Adrenal gland (tissue), 12 donors: ENCODE data around the gene FRMD5. TPM values are rescaled to one million over a fixed set of nuclear protein-coding genes. Genes with fewer than 3 reads are reported as not detected.

ENCODE experiments used
- DNase-seq, 7 donors: peaks; one replicate each; pipeline ENCODE4 v3.0.0-alpha.2; 2019 to 2020
- H3K27ac ChIP-seq, 5 donors: fragments of 200-600 bp; sonication (generic) in 4 of 5; 1 replicate in 3 of 5; 2 replicates in 2 of 5; pipeline versions ENCODE4 v1.5.1 to v1.8.0; 2016 to 2020; ENCODE audit warnings: mild to moderate bottlenecking in 1 of 5
- H3K27me3 ChIP-seq: fragments of 200-600 bp; 2 replicates; pipeline ENCODE4 v1.8.0; 2021
- H3K36me3 ChIP-seq, 2 donors: fragments of 200-600 bp; replicated peaks in 1 of 2; 1 replicate in 1 of 2; 2 replicates in 1 of 2; pipeline versions ENCODE4 v1.5.1 to v1.8.0; 2018 to 2022
- H3K4me1 ChIP-seq, 2 donors: fragments of 200-600 bp; replicated peaks in 1 of 2; 1 replicate in 1 of 2; 2 replicates in 1 of 2; pipeline versions ENCODE4 v1.5.1 to v1.8.0; 2018 to 2021
- H3K4me3 ChIP-seq, 4 donors: fragments of 200-600 bp; sonication (generic) in 3 of 4; one replicate each; pipeline ENCODE4 v1.5.1; 2016 to 2018
- H3K9me3 ChIP-seq, 3 donors: fragments of 200-600 bp; sonication (generic) in 1 of 3; replicated peaks in 1 of 3; 1 replicate in 2 of 3; 2 replicates in 1 of 3; pipeline versions ENCODE4 v1.5.1 to v1.8.0; 2016 to 2021
- CTCF ChIP-seq, 6 experiments: fragments of 450-650 bp in 4 of 6; fragments of 200-600 bp in 2 of 6; sonication (generic) in 1 of 6; IDR thresholded peaks; 1 replicate in 5 of 6; 2 replicates in 1 of 6; pipeline versions ENCODE4 v1.5.1 to v1.8.0; 2016 to 2021; ENCODE audit warnings: antibody characterized with exemption in 6 of 6, mild to moderate bottlenecking in 2 of 6, moderate library complexity in 1 of 6
- POLR2A ChIP-seq, 2 donors: fragments of 450-650 bp; IDR thresholded peaks; one replicate each; pipeline ENCODE4 v1.6.1; 2017; ENCODE audit warnings: antibody characterized with exemption in 2 of 2, mild to moderate bottlenecking in 2 of 2, moderate library complexity in 1 of 2
- WGBS, 4 donors: extraction: QIAGEN DNeasy Blood & Tissue Kit in 2 of 4; methylation state at CpG; one replicate each; pipeline versions ENCODE4 v1.1.5 to v1.1.7; 2013 to 2017; 5-methylcytosine and 5-hydroxymethylcytosine counted together
- intact Hi-C, 2 donors: fragments of 100-400 bp; cut with DNase I; formaldehyde crosslinking; loops; one replicate each; pipeline versions ENCODE4 v1.14.1 to v1.15.0; 2022 to 2023
- polyA plus RNA-seq, 3 donors: library from polyadenylated mRNA; stranded (reverse); fragments of 200-250 nt in 2 of 3; fragments of 350-450 nt in 1 of 3; fragmentation: Illumina TruSeq in 1 of 3; extraction: RNeasy Lipid Tissue Mini Kit (QIAGEN cat#74804) in 1 of 3; gene quantifications; one replicate each; pipeline ENCODE4 v1.2.3, GENCODE V29; 2013 to 2014
- total RNA-seq, 9 donors: library from RNA; depleted of rRNA in 4 of 9; stranded (reverse); fragments of >200 nt in 4 of 9; fragments of 120-200 nt in 1 of 9; fragmentation: NEBNext Ultra II Directional in 1 of 9; extraction: Animal tissue kit (Norgen Biotek cat#: 25700) in 1 of 9; gene quantifications; one replicate each; pipeline versions ENCODE4 v1.1.0 to v1.2.4, GENCODE V29; 2013 to 2023
- donor health status: healthy with polysubstance abuse.
- donor health status: Bipolar disorder and iron deficiency.
- donor health status: DM: yes; HTN: yes; CAD: no.
- donor health status: DM: no; HTN: no; CAD: no.
- donor health status: DM: no; HTN: no; CAD: no.
- donor health status: DM: yes; HTN: yes; CAD: no.

Gene FRMD5
- total and polyA plus RNA-seq, 12 donors = 2.9 to 53.8 (median 12.1) TPM

- H3K27me3 ChIP-seq = no peaks in the 10 kb centered on the region
- no peaks in the 10 kb centered on the region for H3K9me3 ChIP-seq
- 75 to 81% (median 80%) methylated on average over 5 of the region's 5 CpGs for WGBS, 4 donors
- peaks cover 0 to 5% of the 10 kb centered on the region in 2 donors for H3K4me1 ChIP-seq
- H3K36me3 ChIP-seq = no peaks in the 10 kb centered on the region
- no peak for DNase-seq
- intact Hi-C loops = no loop called here
- H3K27ac ChIP-seq = no peak overlapping the region
- no peak overlapping the region for H3K4me3 ChIP-seq
- TF ChIP-seq POLR2A (IDR thresholded peaks at IDR 0.05) (no peak), CTCF (IDR thresholded peaks at IDR 0.05) (no peak)
These were observed 113.8 kb downstream of the FRMD5 start for GRCh38 chr15:44081026-44082013.

DNA sequence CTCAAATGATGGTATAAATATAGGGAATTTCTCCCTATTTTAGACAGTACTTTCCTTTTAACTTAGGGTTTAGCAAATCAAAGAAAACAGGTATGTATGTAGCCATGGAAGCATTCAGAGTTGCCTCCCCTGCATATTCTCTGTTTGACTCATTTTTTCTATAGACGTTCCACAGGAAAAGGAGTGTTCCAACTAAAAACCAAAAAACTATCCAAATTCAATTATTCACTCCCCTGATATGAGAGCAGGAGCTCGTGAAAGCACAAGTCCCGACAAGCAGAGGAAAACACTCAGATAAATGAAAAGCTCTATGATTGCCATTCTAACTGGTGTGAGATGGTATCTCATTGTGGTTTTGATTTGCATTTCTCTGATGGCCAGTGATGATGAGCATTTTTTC lies 119.5 kb downstream of the FRMD5 start:
- no peaks in the 10 kb centered on the region for H3K4me1 ChIP-seq
- TF ChIP-seq POLR2A (IDR thresholded peaks at IDR 0.05) = no peak
- no peak for TF ChIP-seq CTCF (IDR thresholded peaks at IDR 0.05)
- DNase-seq = no peak
- intact Hi-C loops = no loop called here
- H3K4me3 ChIP-seq = no peak overlapping the region
- no peaks in the 10 kb centered on the region for H3K36me3 ChIP-seq
- no peak overlapping the region for H3K27ac ChIP-seq
- no peaks in the 10 kb centered on the region for H3K27me3 ChIP-seq
- 72 to 87% (median 78%) methylated on average over 3 of the region's 3 CpGs for WGBS, 4 donors
- H3K9me3 ChIP-seq = no peaks in the 10 kb centered on the region

GRCh38 chr15:44069489-44069888 lies 125.6 kb downstream of the FRMD5 start:
- no peaks in the 10 kb centered on the region for H3K4me1 ChIP-seq
- no peaks in the 10 kb centered on the region for H3K9me3 ChIP-seq
- DNase-seq = no peak
- intact Hi-C loops = loop anchor here in 1 of 2 donors (5.0 kb wide), 1 partner anchor 167 kb away; no protein-coding TSS in a partner anchor
- no peaks in the 10 kb centered on the region for H3K27me3 ChIP-seq
- H3K4me3 ChIP-seq = no peak overlapping the region
- WGBS, 4 donors = 80 to 94% (median 85%) methylated on average over 1 of the region's 1 CpG
- TF ChIP-seq POLR2A (IDR thresholded peaks at IDR 0.05) (no peak), CTCF (IDR thresholded peaks at IDR 0.05) (no peak)
- no peaks in the 10 kb centered on the region for H3K36me3 ChIP-seq
- no peak overlapping the region for H3K27ac ChIP-seq

DNA sequence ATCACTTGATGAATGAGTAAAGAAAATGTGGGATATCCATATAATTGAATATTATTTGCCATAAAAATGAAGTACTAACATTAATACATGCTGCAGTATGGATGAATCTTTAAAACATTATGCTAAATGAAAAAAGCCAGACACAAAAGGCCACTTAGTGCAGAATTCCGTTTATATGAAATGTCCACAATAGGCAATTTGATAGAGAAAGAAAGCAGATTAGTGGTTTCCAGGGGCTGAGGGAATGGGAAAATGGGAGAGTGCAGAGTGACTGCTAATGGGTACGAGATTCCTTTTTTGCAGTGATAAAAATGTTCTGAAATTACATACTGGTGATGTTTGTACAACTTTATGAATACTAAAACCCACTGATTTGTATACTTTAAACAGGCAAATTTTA lies 126.7 kb downstream of the FRMD5 start:
- Histone ChIP-seq H3K27me3 (no peaks in the 10 kb centered on the region), H3K36me3 (no peaks in the 10 kb centered on the region), H3K27ac (no peak overlapping the region), H3K4me1 (no peaks in the 10 kb centered on the region), H3K9me3 (no peaks in the 10 kb centered on the region), H3K4me3 (no peak overlapping the region)
- TF ChIP-seq CTCF (IDR thresholded peaks at IDR 0.05) (no peak), POLR2A (IDR thresholded peaks at IDR 0.05) (no peak)
- 64 to 80% (median 74%) methylated on average over 2 of the region's 2 CpGs for WGBS, 4 donors
- intact Hi-C loops = loop anchor here in 1 of 2 donors (5.0 kb wide), 1 partner anchor 166 kb away; no protein-coding TSS in a partner anchor
- DNase-seq = no peak
